ENCODE data around the gene CEPT1. TPM values are rescaled to one million over a fixed set of nuclear protein-coding genes. Genes with fewer than 3 reads are reported as not detected.

CEPT1 gene
- total and polyA plus RNA-seq, 9 of the 15 experiments (the other 6 are each of a cell fraction or from before 2014, with no cell fraction given), result 24.4 to 72.6 (median 42.4) TPM

- CTCF ChIA-PET (ENCODE audit: low intra/inter-chr PET ratio), result interaction anchor here (0.7 kb wide), 1 partner anchor 359 kb away, joined by 5 read pairs; no protein-coding TSS in a partner anchor
- Histone ChIP-seq H3K79me2 (ENCODE audit: control insufficient read depth, insufficient read depth, low read length) (no peaks in the 10 kb centered on the region), H3K4me3 (no peak overlapping the region), H3K4me2 (ENCODE audit: insufficient read depth, low read length) (no peak overlapping the region), H3K36me3 (ENCODE audit: control insufficient read depth, insufficient read depth, low read length) (no peaks in the 10 kb centered on the region), H4K20me1 (replicated peaks; ENCODE audit: control insufficient read depth, insufficient read depth, low read length) (no peaks in the 10 kb centered on the region), H3K9me3 (replicated peaks; ENCODE audit: control insufficient read depth, insufficient read depth, low read depth, low read length) (no peaks in the 10 kb centered on the region), H3K27me3 (ENCODE audit: control insufficient read depth in 2 of 2, insufficient read depth in 2 of 2, low read length in 2 of 2) (peaks cover 0 to 10% of the 10 kb centered on the region in 2 experiments; a peak in 1 of 5 replicates), H3K9ac (ENCODE audit: insufficient read depth in 1 of 2, low read depth in 2 of 2, low read length in 2 of 2) (no peak overlapping the region), H3K4me1 (replicated peaks in 1 of 2; ENCODE audit: control insufficient read depth in 2 of 2, insufficient read depth in 2 of 2, low read length in 2 of 2) (peaks cover 0 to 10% of the 10 kb centered on the region in 2 experiments; a peak in 3 of 5 replicates), H3K9me1 (ENCODE audit: control insufficient read depth, insufficient read depth, low read length) (no peaks in the 10 kb centered on the region), H2AFZ (ENCODE audit: low read depth, low read length) (no peak overlapping the region; the same call in 1 of the 2 replicates), H3K27ac (ENCODE audit: extremely low read depth, low read depth, low read length) (no peak overlapping the region)
- TF ChIP-seq PTTG1 (tag; IDR thresholded peaks at IDR 0.05; ENCODE audit: low read depth) (0 out of 2 replicates have a peak, but pooled peaks have one; percentile 9), ZNF586 (CRISPR knock-in tag; conservative IDR thresholded peaks at IDR 0.05) (no peak)
- DNase-seq (ENCODE audit: extremely low read depth in 1 of 4, low spot score in 3 of 4) (no peak), FAIRE-seq (no peak), ATAC-seq (no peak)
- in situ Hi-C loops (cut with MboI) (no loop called here), intact Hi-C loops (cut with micrococcal nuclease) (loop anchor here (10.0 kb wide), 1 partner anchor 448 kb away; no protein-coding TSS in a partner anchor)
- POLR2A ChIA-PET, result no interaction called here
- WGBS (ENCODE audit: insufficient coverage, low coverage, missing lambda C conversion rate), result 6% methylated on average over 5 of the region's 5 CpGs
- BruUV-seq (replicated peaks), result no TSS peak
Observed at GRCh38 chr1:111216751-111217150, 76.7 kb downstream of the CEPT1 start.

- 23% methylated on average over 5 of the region's 5 CpGs for WGBS (ENCODE audit: insufficient coverage, low coverage, missing lambda C conversion rate)
- no peaks in the 10 kb centered on the region for H3K79me2 ChIP-seq (ENCODE audit: control insufficient read depth, insufficient read depth, low read length)
- CTCF ChIA-PET (ENCODE audit: low intra/inter-chr PET ratio), result no interaction called here
- no peak overlapping the region for H2AFZ ChIP-seq (ENCODE audit: low read depth, low read length)
- no peak overlapping the region for H3K4me2 ChIP-seq (ENCODE audit: insufficient read depth, low read length)
- H3K4me3 ChIP-seq, result no peak overlapping the region
- no peaks in the 10 kb centered on the region for H3K9me1 ChIP-seq (ENCODE audit: control insufficient read depth, insufficient read depth, low read length)
- in situ Hi-C loops (cut with MboI), result no loop called here
- no peak overlapping the region for H3K9ac ChIP-seq (ENCODE audit: insufficient read depth in 1 of 2, low read depth in 2 of 2, low read length in 2 of 2)
- intact Hi-C loops (cut with micrococcal nuclease), result loop anchor here (10.0 kb wide), 1 partner anchor 447 kb away; no protein-coding TSS in a partner anchor
- POLR2A ChIA-PET, result interaction anchor here (0.7 kb wide), 1 partner anchor 10 kb away, joined by 3 read pairs; no protein-coding TSS in a partner anchor
- no peak for DNase-seq (ENCODE audit: extremely low read depth in 1 of 4, low spot score in 3 of 4)
- H3K27me3 ChIP-seq (ENCODE audit: control insufficient read depth in 2 of 2, insufficient read depth in 2 of 2, low read length in 2 of 2), result peaks cover 0 to 10% of the 10 kb centered on the region in 2 experiments; a peak in 1 of 5 replicates
- H3K36me3 ChIP-seq (ENCODE audit: control insufficient read depth, insufficient read depth, low read length), result no peaks in the 10 kb centered on the region
- H4K20me1 ChIP-seq (replicated peaks; ENCODE audit: control insufficient read depth, insufficient read depth, low read length), result no peaks in the 10 kb centered on the region; the same call in 1 of the 2 replicates
- no peaks in the 10 kb centered on the region for H3K9me3 ChIP-seq (replicated peaks; ENCODE audit: control insufficient read depth, insufficient read depth, low read depth, low read length)
- no peak for ATAC-seq
- 0 out of 2 replicates have a peak, but pooled peaks have one; percentile 13 for TF ChIP-seq RAD51 (IDR thresholded peaks at IDR 0.05; ENCODE audit: borderline replicate concordance, low read depth)
- peak; percentile 89 for TF ChIP-seq TFE3 (CRISPR knock-in tag; IDR thresholded peaks at IDR 0.05)
- no peak for TF ChIP-seq STAT5B (CRISPR knock-in tag; IDR thresholded peaks at IDR 0.05)
- no peak for FAIRE-seq
- H3K27ac ChIP-seq (ENCODE audit: extremely low read depth, low read depth, low read length), result no peak overlapping the region
- peaks cover 0 to 10% of the 10 kb centered on the region in 2 experiments; a peak in 3 of 5 replicates for H3K4me1 ChIP-seq (replicated peaks in 1 of 2; ENCODE audit: control insufficient read depth in 2 of 2, insufficient read depth in 2 of 2, low read length in 2 of 2)
- BruUV-seq (replicated peaks), result no TSS peak
Observed at GRCh38 chr1:111217183-111217910, 77.3 kb downstream of the CEPT1 start.

Data from K562 (cell line).